Jurkat, Clone E6-1 (cell line): ENCODE measurements around the gene IREB2. TPM values are rescaled to one million over a fixed set of nuclear protein-coding genes. Genes with fewer than 3 reads are reported as not detected.
A peak's percentile ranks its signal among the peaks of the same experiment; 100 is the strongest.

ENCODE experiments used
- DNase-seq: peaks from one replicate; pipeline ENCODE4 v3.0.0-alpha.2; 2011; ENCODE audit warnings: low read depth, low spot score
- H3K4me3 ChIP-seq: 2 replicates; pipeline ENCODE4 v1.5.1; 2011; ENCODE audit warnings: mild to moderate bottlenecking, low read length, control low read depth, moderate library complexity
- polyA plus RNA-seq: library from polyadenylated mRNA; unstranded; fragments of >200 nt; gene quantifications from one replicate; pipeline ENCODE4 v1.2.1, GENCODE V29; 2012; ENCODE audit warnings: missing spikeins; ENCODE audit not compliant: insufficient read length, insufficient read depth

Gene IREB2, protein sequence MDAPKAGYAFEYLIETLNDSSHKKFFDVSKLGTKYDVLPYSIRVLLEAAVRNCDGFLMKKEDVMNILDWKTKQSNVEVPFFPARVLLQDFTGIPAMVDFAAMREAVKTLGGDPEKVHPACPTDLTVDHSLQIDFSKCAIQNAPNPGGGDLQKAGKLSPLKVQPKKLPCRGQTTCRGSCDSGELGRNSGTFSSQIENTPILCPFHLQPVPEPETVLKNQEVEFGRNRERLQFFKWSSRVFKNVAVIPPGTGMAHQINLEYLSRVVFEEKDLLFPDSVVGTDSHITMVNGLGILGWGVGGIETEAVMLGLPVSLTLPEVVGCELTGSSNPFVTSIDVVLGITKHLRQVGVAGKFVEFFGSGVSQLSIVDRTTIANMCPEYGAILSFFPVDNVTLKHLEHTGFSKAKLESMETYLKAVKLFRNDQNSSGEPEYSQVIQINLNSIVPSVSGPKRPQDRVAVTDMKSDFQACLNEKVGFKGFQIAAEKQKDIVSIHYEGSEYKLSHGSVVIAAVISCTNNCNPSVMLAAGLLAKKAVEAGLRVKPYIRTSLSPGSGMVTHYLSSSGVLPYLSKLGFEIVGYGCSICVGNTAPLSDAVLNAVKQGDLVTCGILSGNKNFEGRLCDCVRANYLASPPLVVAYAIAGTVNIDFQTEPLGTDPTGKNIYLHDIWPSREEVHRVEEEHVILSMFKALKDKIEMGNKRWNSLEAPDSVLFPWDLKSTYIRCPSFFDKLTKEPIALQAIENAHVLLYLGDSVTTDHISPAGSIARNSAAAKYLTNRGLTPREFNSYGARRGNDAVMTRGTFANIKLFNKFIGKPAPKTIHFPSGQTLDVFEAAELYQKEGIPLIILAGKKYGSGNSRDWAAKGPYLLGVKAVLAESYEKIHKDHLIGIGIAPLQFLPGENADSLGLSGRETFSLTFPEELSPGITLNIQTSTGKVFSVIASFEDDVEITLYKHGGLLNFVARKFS
- polyA plus RNA-seq = 34.2 TPM

DNA sequence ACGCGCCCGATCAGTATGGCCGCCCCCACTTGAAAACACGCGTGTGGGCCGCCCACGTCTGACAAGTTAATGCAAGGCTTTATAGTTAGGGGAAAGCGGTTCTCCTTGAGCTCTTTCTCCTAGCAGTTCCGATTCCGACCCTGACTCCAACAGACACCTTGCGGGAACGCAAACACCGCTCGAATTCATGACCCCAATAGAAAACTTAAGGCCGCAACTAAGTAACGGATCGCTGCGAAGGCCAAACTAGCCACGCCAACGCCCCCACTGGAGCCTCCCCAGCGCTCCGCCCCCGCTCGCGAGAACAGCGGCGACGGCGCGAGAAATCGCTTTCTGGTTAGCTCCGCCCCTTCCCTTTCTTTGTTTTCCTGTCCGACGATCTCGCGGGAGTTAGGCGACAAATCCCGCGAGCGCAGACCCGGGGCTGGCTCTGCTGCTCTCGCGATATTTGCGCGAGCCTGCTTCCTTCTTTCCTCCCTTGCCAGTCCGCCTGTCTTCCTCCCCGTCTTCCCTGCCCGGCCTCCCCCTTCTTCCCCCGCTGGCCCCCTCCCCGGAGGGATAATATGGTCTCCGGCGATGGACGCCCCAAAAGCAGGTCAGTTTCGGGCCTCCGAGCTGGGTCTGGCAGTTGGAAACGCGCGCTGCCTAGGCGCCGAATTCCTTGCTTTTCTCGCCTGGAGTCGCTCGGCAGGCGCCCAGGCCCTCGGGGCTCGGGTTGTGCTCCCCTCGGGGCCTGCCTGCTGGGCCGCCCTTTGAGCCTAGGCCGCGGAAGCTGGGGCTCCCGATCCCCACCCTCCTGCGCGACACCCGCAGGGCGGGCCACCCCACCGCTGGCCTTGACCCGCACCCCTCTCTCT, at the start of gene IREB2:
Gene IREB2 (plus strand): TSS at position 455 of the 857 bp plus-strand sequence. CDS start 122 bp downstream, at position 577.
- DNase-seq = peak; percentile 98
- H3K4me3 ChIP-seq = peak within 1 kb of the TSS; percentile 91

DNA sequence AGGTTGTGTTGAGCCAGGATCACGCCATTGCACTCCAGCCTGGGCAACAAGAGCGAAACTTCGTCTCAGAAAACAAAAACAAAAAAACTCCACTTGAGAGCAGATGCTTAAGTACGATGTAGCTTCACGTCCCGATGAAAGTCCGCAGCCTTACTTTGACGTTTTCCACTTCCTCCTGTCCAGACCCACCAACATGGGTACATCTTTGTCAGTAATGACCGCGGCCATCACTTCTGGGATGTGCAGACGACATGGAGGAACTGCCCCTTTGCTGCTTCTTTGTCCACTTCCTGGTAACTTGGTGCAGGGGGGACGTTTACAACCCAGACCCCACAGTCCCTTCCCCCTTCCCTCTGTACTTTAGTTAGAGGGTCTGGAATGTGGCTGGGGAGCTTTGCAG, 49.2 kb upstream of the IREB2 start:
- no peak for DNase-seq
- H3K4me3 ChIP-seq = no peak overlapping the region

DNA sequence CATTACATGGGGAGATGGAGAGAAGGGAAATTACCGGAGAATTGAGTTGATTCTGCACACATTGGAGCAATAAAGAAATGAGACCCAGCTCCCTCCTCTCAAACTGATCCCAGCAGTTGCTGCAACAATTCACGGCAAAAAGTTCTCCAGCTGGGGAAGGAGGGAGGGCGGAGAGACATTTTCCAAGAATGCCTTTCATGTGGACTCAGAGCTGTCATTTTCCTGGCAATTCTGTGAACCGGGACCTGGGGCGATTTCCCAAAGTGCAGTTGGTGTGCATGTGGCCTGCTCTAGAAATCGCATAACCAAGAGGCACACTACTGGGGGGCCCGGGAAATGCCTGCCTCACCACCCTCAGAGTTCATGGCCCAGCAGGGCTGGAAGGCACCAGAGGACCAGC, 48.7 kb upstream of the IREB2 start:
- no peak for DNase-seq
- H3K4me3 ChIP-seq = no peak overlapping the region

DNA sequence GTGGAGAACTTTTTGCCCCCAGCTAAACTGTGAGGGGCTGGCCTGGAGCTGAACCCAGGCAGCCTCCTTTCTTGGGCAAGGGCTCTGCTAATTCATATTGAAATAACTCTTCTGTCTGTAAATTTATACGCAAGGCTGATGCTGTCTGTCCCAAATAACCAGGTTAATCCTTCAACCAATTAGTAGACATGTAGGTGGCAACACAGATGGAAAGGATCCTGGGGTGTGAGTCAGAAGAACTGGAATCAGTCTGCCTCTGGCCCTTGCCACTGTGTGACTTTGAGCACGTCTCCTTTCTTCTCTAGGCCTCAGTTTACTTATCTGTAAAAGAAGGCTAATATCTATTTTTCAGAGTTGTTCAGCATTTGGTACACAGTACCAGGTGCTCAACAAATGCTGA, 48.3 kb upstream of the IREB2 start:
- no peak overlapping the region for H3K4me3 ChIP-seq
- no peak for DNase-seq

DNA sequence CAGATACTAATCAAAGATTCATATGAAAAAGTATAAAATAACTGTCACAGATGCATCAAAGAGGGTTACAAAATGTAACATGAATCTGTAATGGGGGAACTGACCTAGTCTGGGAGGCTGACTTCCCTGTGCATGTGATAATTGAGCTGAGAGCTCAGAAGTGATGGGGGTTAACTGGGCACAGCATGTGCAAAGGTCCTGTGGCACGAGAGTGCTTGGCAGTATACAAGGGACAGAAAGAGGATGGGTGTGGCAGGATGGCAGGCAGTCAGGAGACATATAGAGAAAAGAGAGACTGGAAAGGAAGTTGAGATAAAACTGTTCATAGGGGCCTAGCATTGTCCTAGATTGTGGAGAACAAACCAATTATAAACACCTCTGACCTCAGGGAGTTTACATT, 47.8 kb upstream of the IREB2 start:
- no peak for DNase-seq
- no peak overlapping the region for H3K4me3 ChIP-seq

DNA sequence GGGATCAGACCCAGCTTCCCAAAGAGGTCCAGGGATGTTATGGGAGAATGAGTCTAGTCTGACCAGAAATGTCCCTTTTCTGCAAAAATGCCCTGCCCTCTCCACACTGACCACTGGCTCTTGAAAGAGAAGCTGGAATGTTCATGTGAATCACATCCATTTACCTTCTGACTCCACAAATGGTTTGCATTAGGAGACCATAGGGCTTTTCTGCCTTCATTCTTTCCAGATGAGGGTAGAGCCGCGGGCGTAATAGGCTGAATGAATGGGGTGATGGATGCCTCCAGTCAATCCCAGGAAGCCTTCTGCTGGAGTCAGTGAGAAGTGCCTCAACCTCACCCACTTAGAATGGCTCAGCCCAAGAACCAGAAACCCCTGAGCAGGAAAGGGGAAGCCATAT, 47.2 kb upstream of the IREB2 start:
- no peak overlapping the region for H3K4me3 ChIP-seq
- no peak for DNase-seq

DNA sequence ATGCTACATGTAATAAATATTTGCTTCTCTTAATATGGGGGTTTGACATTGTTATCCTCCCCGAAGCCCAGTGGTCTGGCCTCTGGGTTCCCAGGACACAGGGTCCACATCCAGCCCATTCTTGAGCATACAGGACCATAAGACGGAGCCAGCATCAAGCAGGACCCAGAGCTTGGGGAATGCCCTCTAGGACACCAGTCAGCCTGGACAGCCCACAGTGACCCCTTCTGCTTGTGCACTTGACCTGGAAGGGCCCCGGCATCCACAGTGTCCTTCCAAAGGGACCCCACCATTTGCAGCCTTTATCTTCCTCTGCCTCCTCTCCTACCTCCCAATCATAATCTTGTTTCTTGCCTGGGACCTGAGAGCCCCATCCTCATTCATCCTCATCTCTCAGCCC, 46.2 kb upstream of the IREB2 start:
- no peak for DNase-seq
- no peak overlapping the region for H3K4me3 ChIP-seq

DNA sequence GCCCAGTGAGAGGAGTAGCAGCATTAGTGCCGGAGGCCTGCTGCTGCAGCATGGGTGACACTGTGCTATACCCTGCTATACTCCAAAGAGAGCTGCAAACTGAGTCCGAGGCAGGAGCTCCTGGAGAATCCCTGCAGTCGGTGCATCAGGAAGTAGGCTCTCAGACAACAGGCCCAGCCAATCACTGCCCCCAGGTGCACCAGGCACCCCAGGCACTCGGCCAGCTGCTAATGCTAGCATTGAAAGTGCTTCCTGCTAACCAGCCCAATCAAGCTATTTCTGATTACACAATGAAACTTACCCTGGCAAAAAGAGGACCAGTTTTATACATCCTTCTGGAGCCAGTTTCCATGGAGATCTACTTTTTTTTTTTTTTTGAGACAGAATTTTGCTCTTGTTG, 45.6 kb upstream of the IREB2 start:
- DNase-seq = no peak
- H3K4me3 ChIP-seq = no peak overlapping the region

DNA sequence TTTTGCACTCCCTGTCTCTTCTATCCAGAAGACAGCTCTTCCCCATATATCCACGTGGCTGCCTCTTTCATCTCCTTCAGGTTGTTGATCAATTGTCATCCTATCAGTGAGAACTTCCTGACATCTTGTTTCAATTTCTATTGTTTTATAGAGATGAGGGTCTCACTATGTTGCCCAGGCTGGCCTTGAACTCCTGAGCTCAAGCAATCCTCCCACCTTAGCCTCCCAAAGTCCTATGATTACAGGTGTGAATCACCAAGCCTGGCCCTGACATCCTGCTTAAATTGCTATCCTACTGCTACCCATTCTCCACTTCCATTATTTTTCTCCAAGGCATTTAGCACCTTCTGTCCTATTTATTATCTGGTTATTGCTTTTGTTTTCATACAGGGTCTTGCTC, 44.9 kb upstream of the IREB2 start:
- DNase-seq = no peak
- no peak overlapping the region for H3K4me3 ChIP-seq

DNA sequence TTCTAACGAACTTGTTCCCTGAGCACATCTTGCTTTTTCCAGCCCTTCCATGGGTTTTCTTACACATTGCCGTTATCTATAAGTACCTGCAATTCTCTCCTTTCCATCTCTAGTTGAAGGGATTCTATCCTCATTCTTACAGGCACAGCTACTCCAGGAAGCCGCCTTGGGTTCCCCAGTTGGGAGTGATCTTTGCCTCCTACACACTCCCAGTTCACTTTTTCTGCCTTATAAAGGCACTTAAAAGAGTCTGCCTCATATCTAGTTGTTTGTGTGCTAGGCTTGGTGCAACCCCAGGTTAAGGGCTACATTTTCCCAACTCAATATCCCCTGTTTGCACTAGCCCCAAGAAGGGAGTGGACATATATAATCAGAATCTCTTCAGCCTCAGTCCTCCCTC, 44.0 kb upstream of the IREB2 start:
- no peak overlapping the region for H3K4me3 ChIP-seq
- DNase-seq = no peak

DNA sequence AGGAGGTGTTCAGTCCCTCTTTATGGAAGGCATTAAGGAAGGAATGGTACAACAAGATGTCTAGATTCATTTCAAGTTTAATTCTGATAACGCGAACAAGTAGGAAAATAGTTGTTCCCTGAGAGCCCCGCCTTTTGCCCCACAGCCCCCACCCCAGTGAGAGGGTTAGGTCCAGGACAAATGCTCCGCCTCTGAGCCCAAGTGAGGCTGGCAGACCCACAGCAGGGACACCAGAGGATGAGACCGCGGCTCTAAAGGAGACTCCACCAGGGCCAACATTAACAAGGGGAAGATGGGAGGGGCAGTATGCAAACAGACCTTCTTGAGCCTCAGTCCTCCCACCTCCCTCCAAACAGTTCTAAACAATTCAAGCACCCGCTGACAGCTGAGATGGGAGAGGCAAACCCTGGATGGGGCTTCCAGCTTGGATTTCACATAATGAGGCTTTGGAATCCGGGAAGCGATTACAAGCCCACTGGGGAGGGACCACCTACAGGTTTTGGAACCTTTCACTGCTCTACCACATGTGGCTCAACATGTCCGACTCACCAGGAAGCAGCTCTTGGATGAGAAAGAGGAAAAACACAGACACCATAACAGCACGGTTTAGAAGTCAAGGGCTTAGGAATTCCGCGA, 42.9 kb upstream of the IREB2 start:
- no peak for DNase-seq
- no peak overlapping the region for H3K4me3 ChIP-seq

DNA sequence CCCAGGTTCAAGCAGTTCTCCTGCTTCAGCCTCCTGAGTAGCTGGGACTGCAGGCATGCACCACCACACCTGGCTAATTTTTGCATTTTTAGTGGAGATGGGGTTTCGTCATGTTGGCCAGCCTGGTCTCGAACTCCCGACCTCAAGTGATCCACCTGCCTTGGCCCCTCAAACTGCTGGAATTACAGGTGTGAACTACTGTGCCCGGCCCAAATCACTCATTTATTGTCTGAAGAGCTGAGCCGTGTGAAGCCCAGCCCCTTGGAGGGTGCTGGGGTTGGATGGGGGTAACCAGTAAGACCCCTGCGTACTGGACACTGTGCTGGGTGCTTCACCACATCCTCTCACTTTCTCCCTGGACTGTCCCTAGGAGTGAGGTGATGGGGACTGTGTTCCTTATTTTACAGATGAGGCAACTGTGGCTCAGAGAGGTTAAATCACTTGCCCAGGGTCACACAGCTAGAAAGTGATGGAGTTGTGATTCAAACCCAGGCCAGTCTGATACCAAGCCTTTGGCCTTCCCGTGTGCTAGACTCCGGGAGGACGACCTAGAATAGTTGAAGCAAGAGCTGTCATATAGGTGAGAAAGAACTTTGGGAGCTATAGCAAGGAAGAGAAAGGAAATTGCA, 41.7 kb upstream of the IREB2 start:
- H3K4me3 ChIP-seq = no peak overlapping the region
- DNase-seq = no peak

DNA sequence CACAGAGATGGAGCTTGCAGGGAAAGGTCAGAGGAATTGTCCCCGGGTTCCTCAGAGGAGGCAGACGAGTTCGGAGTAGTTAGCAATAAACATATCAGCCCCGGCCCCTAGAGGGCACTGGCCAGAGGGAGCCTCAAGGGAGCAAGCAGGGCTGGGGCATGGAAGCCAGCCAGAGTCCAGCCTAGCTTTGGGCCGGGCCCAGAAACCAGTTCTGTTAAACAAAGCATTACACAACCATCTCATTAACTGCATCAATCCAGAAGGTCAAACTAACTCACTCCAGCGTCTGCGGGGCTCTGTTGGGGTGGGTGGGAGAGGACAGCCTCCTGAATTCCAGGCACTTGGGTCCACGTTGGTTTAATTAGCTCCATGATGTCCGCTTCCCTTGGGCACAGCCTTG, 41.0 kb upstream of the IREB2 start:
- no peak for DNase-seq

DNA sequence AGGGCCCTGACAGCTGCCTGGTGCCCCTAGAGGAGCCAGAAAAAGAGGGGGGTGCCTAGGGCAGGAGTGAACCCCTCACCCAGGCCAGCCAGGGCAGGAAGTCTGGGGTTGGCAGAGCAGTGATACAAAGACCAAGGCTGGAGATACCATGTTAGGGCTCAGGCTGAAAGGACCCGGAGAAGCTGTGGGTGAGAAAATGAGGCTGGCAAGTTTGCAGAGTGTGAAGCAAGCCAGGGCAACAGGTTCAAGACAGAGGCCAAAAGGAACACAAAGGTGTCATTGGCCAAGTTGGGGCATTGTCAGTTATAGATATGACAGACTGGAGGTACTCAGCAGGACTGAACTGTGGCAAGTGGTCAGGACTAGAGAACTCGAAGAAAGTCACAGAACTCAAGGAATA, 40.6 kb upstream of the IREB2 start:
- H3K4me3 ChIP-seq = no peak overlapping the region
- no peak for DNase-seq

More for the DNA sequence above, 41.0 kb upstream of the IREB2 start:
- no peak overlapping the region for H3K4me3 ChIP-seq

DNA sequence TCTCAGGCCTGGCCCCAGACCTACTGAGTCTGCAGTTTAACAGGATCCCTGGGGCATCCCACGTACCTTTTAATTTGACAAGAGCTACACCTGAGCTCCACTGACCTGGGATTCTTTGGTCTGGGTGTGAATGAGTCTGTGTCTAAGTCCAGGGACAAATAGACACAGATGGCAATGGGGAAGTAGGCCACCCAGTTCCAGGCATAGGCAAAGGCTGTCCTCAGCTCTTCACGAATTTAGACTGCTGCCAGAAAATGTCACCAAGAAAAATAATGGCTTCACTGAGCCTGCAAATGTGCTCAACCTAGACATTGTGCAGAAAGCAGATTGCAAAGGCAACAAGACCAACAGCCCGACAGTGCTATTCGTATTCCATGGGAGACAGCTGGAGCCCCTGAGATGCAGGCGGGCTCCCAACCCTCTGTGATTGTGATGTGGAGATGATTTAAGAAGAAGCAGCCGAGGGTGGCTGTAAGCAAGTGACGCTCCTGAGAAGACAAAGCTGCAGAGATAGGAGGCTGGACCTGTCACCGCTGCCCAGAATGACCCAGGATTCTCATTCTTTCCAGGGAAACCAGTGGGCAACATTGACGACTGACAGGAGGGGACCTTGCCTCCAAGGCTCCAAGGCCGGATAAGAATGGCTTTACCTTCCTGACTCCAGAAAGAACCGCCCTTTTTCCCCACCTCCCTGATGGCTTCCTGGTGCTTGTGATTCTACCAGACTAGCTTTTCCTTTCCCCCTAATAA, 39.8 kb upstream of the IREB2 start:
- no peak for DNase-seq
- H3K4me3 ChIP-seq = no peak overlapping the region

DNA sequence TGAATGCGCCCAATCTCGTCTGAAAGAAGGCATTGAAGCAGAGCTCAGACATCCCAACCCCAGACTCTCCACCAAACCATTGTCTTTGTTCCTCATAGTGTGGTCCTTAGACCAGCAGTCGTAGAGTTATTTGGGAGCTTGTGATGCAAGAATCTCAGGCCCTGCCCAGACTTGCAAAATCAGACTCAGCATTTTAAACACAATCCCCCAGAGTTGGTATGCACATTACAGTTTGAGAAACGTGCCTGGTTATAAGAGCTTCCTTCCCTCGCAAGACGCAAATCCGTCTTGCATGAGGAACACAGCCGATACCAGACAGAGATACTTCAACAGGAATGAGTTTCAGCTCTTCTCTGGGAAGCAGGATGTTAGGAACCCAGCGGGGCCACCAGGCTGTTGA, 38.9 kb upstream of the IREB2 start:
- DNase-seq = no peak
- no peak overlapping the region for H3K4me3 ChIP-seq

DNA sequence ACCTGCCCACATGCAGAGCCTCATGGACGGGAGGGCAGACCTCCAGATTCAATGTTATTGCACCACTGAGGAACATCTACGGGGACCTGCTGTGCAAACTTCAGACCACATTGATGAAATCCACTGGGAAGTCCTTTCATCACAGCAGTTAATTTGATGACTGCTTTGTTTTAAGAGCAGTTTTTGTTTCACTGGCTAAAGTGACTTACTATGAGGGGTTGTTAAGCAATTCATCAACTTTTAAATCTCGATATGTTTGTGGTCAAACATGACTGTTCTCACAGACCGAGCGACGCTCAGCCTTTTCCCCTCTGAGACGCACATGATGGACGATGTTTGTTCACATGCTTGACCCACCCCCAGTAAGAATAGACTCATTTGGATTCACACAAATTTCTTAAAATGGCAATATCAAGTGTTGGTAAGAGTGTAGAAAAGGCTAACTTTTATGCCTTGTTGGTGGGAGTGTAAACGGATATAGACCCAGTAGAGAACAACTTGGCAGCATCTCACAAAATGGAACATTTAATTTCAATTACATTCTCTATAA, 35.9 kb upstream of the IREB2 start:
- no peak for DNase-seq
- no peak overlapping the region for H3K4me3 ChIP-seq
